A172 (cell line): ENCODE results near the gene MRPS6. TPM values are rescaled to one million over a fixed set of nuclear protein-coding genes. Genes with fewer than 3 reads are reported as not detected.

Source experiments
- DNase-seq: peaks from one replicate; pipeline ENCODE4 v3.0.0-alpha.2; 2015; ENCODE audit warnings: low spot score
- total RNA-seq: library from RNA; depleted of rRNA; stranded (reverse); fragments of >200 nt; shearing (Covaris generic); gene quantifications from 2 replicates; pipeline ENCODE4 v1.2.3, GENCODE V29; 2014

MRPS6 gene
- total RNA-seq, 1 experiment from 2014 or later: 62.2 TPM

DNA sequence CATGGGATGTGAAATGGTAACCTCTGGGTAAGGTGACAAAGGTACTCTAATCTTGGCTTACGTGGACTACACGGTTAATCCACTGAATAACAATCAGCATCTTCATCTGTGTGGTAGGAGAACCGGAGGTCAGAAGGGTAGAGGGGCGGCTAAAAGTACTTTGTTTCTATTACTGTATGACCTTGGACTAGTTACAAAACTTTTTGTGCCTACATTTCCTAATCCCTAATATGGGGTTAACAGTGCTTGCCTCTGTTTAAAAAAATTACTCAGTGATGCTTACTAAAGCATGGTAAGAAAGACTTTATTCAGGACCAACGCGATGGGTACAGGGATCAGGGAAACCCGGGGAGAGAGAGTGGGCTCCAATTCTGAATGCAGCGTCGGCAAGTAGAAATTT, 1.7 kb upstream of the MRPS6 start:
- DNase-seq: no peak

DNA sequence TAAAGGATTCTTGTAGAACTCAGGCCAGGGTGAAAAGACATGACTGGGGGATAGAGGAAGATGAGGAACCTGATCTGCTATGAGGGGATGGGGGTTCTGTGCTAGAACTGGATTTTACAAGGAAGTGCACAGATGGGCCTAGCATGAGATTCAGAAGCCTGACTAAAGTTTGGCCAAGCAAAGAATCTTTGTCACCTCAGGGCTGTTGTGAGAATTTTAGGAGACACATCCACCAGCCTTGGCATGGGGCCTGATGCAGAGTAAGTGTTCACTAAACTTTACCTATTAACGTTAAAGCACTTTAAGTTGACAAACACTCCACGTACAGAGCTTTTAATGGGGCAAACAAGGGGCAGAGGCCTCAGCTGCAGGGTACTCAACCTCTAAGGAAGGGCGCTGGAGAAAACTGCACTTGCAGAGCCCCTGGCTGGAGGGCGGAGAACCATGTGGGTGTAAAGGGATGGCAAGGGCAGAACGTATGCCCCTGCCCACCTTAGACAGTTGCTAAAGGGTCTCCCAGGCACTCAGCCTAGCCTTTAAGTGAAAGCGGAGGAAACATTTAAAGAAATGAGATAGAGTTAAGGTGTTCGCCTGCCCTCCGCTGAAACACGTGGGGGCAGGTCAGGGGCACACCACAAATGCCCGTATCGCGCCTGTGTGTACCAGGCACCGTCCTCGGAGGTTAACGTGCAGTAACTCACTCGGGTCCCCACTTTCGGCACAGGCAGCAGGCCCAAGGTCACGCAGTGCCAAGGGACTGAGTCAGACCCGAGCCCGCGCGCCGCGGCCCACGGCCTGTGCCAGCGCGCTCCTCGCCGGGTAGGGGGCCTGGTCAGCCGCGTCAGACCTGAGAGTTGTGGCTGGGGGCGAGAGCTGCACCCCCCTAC, 990 bp upstream of the MRPS6 start:
- no peak for DNase-seq

DNA sequence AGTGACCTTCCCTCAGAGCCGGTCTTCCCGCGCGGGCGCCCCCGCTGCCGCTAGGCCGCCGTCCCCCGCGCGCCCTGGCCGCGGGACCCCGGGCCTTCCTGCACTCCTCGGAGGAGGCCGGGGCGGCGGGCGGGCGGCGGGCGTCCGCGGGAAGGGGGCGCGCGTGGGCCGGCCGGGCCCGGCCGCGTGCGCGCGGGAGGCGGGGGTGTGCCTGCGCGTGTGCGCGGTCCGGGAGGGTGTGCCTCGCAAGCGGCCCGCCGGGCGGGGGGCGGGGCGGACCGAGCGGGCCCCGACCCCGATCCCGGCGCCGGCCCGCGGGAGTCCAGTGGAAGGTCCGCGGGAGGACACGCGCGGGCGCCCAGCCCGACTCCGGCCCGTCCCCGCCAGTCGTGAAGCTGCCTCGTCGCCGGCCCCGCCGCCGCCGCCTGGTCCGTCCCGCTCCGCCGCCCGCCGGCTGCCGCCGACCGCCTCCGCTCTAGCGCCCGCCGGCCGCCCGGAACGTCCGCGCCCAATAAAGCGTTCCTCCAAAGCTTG, 438 bp downstream of the MRPS6 start:
- no peak for DNase-seq

DNA sequence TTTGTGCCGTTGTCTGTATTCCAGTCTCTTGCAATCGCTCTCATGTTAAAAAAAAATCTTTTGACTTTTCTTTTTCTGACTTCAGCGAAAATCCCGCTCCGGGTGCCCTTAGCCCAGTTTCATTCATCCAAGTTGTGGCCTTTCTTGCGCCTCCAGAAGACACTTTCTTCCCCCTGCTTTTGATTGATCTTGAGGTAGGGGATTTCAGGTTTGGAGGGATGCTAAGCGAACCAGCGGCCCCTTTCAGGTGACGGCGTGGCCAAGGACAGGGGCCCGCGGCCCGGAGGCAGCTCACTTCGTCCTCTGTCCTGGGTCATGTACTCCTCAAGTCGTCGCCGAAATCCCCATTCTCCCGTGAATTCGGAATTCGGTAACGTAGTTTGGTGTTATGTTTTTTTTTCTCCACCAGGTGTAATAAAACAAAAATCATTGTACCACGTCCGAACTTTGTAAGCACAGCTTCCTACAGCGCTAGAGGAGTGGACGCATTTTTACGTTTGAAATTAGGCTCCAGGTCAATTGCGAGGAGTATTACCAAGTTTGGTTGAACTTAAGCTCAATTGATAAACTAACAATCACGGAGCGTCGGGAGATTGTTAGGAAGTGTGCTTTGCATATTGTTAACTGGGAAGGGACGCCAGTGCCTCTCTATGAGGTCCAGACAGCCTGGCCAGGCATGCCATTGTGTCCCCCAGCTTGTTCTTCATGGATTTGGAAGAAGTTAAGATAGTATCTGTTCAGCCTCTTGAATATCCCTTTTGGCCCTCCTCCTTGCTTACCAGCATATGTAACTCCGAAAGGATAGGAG, 1.1 kb downstream of the MRPS6 start:
- no peak for DNase-seq

DNA sequence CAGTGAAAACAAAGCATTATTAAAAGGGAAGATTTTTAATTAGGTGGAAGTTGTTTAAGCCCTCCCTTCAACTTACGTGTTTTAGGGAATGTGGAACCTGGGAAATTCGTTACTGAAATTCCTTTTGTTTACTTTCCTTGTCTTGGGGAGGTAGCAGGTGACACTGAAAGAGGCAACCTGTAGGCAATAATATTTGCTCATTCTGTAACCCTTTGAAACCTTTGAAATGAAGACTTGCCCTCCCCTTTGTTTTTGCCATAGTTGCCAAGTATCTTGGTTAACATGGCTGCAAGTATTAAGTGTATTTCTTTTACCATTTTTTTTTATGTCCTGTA, 1.7 kb downstream of the MRPS6 start:
- DNase-seq: no peak

DNA sequence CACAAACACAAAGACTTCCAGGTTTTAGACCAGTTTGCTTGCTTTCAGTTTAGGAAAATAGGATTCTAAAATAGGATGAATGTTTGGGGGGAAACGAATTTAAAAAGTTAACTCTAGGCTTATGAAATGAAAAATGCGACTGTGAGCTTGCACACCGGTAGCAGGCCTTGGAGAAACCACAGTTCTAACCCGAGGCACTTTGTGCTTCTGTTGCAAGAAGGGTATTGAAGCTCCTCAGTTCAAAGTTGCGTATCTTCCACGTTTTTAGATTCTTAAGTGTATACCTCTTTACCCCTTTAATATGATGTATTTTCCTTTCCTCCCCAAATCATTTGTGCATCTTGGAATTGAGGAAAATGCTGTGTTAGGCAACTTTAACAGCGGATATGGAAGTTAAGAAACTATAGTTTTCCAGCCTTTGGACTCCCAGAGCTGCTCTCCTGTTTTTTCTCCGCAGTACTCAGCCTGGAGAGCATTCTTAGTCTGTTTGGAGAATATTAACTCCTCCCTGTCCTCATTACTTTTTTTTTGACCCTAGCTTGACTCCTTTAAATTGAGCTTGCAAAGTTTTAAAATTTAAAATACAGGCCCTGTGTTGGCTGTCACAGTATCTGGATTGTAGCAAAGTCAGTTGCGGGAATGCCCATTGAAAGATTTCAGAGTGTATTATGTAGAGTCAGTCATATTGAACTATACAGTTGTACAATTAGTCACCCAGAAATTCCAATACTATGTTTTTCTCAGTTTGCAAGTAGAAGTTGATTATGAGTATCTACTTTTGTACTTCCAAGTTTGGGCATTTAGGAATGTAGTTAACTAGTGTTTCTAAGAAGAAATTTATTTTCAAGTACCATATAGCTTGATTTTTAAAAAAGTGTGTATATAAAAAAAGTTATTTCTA, 2.6 kb downstream of the MRPS6 start:
- DNase-seq: no peak

DNA sequence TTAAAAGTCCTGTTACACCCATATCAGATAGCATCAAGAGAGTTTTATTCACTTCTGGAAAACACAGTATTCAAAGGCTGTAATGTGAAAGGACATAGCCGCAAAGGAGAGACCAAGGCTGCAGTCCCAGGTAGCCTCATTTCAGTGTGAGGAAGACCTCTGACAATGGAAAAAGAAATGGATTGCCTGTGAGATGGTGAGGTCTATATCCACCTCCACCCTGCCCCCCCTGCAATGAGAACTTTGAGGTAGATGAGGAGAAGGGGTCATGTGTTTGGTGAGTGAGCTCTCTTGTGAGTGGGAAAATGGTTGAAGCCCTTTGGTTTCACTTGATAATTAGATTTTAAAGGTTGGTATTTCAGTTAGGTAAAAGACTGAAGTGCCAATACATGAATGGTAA, 3.5 kb downstream of the MRPS6 start:
- no peak for DNase-seq

DNA sequence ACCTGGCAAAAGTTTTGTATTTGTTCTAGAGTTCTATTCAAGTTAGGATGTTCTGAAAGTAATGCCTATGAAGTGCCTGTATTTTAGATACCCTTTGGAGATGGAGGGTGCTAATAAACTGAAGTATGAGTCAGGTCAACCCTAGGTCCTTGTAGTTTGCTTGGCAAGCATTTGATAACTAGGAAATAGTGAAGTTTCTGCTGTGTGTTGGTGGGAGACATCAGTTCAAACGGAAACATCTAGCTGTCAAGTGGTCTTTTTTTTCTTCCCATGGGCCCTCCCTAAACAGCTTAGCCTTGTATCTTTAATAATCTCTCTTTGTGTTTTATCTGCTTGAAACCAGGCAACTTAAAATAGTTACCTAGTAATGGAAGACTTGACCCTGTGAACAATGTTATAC, 4.5 kb downstream of the MRPS6 start:
- no peak for DNase-seq

DNA sequence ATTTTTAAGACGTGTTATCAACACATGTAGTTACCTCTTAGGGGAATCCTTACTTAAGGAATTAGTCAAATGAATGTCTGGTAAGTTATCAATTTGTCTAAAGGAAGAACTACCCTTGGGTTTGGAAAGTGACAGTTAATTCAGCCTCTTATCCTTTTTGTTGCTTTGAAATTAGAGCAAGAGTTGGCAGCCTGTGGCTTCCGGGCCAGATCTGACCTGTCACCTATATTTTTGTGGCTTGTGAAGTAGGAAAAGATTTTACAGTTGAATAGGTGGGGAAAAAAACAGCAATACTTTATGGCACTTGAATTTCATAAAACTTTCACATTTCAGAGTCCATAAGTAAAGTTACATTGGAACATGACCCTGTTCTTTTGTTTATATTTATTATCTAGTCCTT, 5.5 kb downstream of the MRPS6 start:
- DNase-seq: no peak

DNA sequence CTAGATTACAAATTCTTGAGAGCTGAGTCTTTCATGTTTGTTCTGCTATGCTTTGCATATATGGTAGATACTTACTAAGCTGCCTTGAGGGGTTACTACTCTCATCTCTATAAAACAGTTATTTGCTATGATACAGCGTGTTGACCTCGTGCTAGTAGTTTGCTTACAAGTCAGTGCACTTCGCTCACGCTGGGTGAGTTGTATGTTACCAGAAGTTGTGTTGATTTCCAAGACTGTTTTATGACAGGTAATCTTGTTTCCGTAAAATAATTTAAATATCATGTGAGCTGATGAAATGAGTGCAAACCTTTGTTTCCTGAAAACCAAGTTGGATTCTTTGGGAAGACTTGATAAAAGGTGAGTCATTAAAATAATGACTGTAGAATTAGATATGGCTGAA, 7.3 kb downstream of the MRPS6 start:
- DNase-seq: no peak

DNA sequence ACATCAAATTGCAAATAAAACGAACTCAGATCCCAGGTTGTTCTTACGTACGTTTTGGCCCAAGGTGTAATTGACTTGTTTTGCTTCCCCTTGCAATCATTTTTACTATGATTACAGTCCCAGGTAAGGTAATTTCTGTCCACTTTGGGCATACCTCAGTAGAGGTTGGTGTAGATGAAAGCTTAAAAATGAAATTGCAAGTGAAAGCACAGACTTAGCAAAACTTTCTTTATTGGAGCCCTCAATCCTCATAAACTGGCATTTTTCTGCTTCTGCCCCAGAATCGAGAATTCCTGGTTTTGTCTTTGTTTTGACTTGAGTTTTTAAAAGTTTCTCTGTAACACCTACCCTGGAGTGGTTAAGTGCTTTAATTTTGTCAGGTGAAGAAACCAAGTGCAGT, 9.4 kb downstream of the MRPS6 start:
- DNase-seq: no peak

DNA sequence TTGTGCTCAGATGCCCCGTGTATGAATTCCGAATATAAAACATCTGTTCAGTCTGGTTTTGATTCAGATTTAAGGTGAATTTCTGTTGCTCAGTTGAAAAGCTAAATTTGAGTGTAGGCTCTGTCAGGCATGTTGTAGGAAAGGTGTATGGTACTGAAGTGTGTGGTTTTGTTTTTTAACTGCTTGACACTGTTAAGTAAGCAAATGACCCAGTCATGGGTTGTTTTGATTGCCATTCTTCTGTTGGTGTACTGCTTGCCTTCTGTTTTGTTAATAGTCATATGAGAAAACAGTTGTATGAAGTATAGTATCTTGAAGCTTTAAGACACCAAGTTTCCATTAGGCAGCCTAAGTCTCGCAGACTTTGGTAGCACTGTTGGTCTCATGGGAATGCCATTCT, 10.0 kb downstream of the MRPS6 start:
- no peak for DNase-seq

DNA sequence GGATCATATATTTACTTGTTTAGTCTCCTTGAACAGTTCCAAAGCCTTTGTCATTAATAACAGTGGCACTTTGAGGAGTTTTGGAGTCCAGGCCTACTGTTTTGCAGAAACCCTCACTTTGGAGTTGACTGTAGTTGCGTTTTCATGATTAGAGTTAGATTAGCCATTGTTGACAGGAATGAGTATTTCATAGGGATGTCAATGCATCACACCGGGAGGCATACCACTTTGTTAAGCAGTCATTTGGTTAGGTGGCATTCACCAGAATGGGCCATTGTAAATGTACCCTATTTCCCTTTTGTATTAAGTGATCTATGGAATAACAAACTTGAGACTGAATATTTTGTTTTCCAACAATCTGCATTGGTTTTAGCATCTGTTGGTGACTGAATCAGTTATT, 11.8 kb downstream of the MRPS6 start:
- no peak for DNase-seq

DNA sequence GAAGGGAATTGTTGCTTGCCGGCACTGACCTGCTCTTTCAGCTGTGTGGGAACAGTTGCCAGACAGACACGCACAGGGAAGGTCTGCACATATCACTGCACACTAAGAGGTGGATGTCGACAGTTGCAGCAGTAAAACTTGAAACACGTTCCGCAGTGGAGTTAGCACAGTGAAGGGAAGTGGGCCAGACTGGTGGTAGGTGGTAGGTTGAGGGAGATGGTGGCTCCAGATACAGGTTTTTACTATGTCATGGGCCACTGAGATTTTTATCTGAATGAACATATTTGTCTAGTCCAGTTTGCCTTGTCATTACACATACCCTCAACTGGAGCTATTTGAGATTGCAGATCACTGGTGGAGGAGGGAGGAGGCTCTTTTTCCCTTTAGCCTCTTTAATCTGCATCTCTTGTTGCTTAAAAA, 13.5 kb downstream of the MRPS6 start:
- DNase-seq: no peak

DNA sequence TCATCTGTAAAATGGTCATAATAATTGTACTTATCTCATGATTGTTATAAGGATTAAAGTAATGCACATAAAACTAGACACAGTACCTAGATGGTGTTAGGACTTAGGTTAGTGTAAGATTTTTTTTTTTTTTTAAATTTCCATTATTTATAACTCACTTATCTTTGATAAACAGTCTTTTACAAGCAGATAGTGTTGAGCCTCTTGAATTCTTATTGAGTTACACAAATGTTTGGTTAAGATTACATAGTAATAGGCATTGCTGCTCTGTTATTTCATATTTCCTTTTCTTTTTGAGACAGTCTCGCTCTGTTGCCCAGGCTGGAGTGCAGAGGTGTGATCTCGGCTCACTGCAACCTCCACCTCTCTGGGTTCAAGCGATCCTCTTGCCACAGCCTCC, 15.4 kb downstream of the MRPS6 start:
- no peak for DNase-seq

DNA sequence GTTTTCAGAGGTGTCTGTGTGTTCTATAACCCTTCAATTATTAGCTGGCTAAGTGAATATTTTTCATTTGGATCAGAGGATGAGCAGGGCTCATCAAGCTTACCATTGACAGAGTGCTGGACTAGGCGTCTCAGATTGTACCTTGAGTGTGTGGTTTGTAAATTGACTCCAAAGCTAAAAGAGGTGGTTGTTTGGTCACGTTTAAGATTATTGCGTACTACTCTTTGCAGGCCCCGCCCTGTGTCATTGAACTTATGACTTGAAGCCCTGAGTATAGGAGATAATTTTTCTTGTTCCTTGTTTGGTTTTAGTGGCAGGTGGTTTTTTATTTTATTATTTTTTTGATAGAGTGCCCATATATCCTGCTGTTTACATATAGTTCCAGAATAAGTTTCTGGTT, 17.7 kb downstream of the MRPS6 start:
- no peak for DNase-seq

DNA sequence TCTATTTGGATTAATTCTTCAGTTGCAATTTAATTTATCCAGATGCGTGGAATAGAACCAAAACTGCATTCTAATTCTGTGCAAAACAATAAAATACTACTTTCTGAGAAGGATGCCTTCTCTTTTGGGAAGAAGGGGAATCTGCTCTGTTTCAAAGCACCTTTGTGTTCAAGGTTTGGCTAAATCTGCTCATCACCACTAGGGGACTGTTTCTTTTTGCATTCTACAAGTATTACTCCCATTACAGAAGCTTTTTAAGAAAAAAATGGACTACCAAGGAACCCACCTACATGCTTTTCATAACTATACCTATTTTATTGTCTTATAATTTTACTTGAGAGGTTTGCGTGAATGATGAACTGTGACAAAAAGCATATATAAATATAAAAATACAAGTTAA, 18.2 kb downstream of the MRPS6 start:
- DNase-seq: no peak

DNA sequence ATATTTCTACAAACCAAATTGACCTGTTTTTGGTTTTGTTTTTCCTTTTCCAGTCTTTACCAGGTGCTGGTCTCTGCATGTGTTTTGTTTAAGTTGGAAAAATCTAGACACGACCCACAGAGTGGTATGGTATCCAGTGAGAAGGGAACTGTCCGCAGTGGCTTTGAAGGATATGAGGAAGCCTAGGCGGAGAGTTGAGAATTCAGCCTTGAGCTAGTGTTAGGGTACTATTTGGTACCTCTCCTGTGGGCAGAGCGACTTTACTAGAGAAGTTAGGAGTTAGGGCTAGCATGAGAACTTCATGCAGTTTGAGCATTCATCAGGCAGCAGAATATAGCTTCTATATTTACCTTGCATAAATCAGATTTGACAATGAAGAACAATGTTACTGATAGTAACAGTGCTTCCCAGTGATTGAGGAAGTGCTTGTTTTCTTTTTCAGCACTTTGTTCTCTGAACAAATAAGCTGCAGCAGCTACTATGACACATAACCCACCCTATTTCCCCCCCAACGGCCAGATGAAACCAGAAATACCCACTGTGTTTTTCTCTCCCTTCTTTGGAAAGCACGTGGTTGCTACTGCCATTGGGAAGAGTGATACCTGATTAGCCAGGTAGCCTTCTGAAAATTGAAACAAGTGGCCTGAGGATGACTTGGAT, 19.0 kb downstream of the MRPS6 start:
- no peak for DNase-seq

DNA sequence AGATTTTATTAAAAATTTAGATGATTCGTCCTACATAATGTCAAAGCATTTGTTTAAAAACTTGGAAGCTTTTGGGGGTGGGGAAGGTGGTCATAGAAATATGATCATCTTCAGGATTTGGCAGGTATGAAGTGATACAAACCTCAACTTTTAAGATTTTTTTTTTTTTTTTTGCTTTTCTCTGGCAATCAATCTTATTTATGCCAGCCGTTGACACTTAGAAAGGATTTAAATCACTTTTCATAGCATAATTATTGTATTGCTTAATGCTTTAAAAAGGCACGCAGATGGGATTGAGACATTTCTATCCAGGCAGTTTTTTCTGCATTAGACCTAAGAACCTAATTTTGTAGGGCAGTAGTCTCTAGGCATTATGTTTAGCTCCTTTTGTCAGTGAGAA, 19.7 kb downstream of the MRPS6 start:
- DNase-seq: no peak

DNA sequence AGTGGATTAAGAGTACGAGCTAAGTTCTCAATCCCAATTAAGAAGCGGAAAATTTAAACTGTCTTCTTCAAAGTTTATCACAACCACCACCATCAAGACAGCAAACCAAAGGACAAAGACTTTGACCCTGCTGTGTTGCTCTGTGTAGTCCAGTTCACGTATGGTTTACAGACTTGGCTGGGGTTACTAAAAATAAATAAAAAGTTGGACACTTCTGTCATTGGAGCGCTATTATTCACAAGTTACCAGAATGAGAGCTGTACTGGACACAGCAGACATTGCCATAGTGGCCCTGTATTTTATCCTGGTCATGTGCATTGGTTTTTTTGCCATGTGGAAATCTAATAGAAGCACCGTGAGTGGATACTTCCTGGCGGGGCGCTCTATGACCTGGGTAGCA, 21.6 kb downstream of the MRPS6 start:
- DNase-seq: no peak

DNA sequence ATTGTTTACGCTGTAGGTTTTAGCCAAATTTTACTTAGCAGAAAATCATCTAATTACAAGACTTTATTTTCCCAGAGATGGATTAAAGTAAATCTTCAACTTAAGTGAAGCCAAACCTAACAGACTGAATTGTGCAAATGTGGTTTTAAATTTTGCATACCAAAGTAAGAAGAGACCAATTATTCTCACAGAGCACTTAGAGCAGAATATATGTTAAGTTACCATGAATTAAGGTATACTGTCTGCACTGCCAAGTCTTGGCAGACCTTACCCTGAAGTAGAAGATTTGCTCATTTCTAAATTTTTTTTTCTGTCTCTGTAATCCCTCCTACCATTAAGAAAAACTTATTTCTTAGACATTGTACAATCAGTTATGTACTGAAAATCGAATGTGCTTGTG, 24.1 kb downstream of the MRPS6 start:
- no peak for DNase-seq
